ENCODE results near the gene RPS6KA4. TPM values are rescaled to one million over a fixed set of nuclear protein-coding genes. Genes with fewer than 3 reads are reported as not detected.

Gene RPS6KA4
- total RNA-seq, 3 donors from 2014 or later: 43.3 to 49.9 (median 48.1) TPM

GRCh38 chr11:64379817-64380709 is 21.1 kb downstream of the RPS6KA4 start:
- DNase-seq (no peak), ATAC-seq (no peak)
- Mint-ChIP-seq H3K36me3 (ENCODE audit: insufficient read depth) (no peaks in the 10 kb centered on the region), H3K4me1 (ENCODE audit: low read depth) (no peaks in the 10 kb centered on the region), H3K9me3 (no peaks in the 10 kb centered on the region), H3K4me3 (no peak overlapping the region), H3K27me3 (ENCODE audit: low read depth) (no peaks in the 10 kb centered on the region)

- Mint-ChIP-seq H3K4me1 (ENCODE audit: low read depth) (peaks cover 3% of the 10 kb centered on the region), H3K36me3 (ENCODE audit: insufficient read depth) (no peaks in the 10 kb centered on the region), H3K27me3 (ENCODE audit: low read depth) (no peaks in the 10 kb centered on the region), H3K4me3 (no peak overlapping the region), H3K9me3 (no peaks in the 10 kb centered on the region)
- DNase-seq (no peak), ATAC-seq (no peak)
These were observed 22.4 kb downstream of the RPS6KA4 start for GRCh38 chr11:64381350-64381749.

GRCh38 chr11:64382047-64382446 is 23.1 kb downstream of the RPS6KA4 start:
- H3K4me1 Mint-ChIP-seq (ENCODE audit: low read depth): peaks cover 8% of the 10 kb centered on the region
- no peaks in the 10 kb centered on the region for H3K27me3 Mint-ChIP-seq (ENCODE audit: low read depth)
- DNase-seq: no peak
- no peaks in the 10 kb centered on the region for H3K36me3 Mint-ChIP-seq (ENCODE audit: insufficient read depth)
- H3K9me3 Mint-ChIP-seq: no peaks in the 10 kb centered on the region
- ATAC-seq: no peak
- no peak overlapping the region for H3K4me3 Mint-ChIP-seq

GRCh38 chr11:64382586-64382985 is 23.6 kb downstream of the RPS6KA4 start:
- no peaks in the 10 kb centered on the region for H3K9me3 Mint-ChIP-seq
- H3K4me3 Mint-ChIP-seq: no peak overlapping the region
- H3K27me3 Mint-ChIP-seq (ENCODE audit: low read depth): no peaks in the 10 kb centered on the region
- DNase-seq: no peak
- peaks cover 8% of the 10 kb centered on the region for H3K4me1 Mint-ChIP-seq (ENCODE audit: low read depth)
- ATAC-seq: no peak
- H3K36me3 Mint-ChIP-seq (ENCODE audit: insufficient read depth): no peaks in the 10 kb centered on the region

- no peak for ATAC-seq
- no peaks in the 10 kb centered on the region for H3K9me3 Mint-ChIP-seq
- no peak overlapping the region for H3K4me3 Mint-ChIP-seq
- no peaks in the 10 kb centered on the region for H3K36me3 Mint-ChIP-seq (ENCODE audit: insufficient read depth)
- H3K27me3 Mint-ChIP-seq (ENCODE audit: low read depth): no peaks in the 10 kb centered on the region
- peaks cover 8% of the 10 kb centered on the region for H3K4me1 Mint-ChIP-seq (ENCODE audit: low read depth)
- no peak for DNase-seq
These were observed 24.6 kb downstream of the RPS6KA4 start for GRCh38 chr11:64383580-64383979.

GRCh38 chr11:64384028-64384737 is 25.2 kb downstream of the RPS6KA4 start:
- H3K27me3 Mint-ChIP-seq (ENCODE audit: low read depth): no peaks in the 10 kb centered on the region
- no peaks in the 10 kb centered on the region for H3K36me3 Mint-ChIP-seq (ENCODE audit: insufficient read depth)
- ATAC-seq: no peak
- no peak overlapping the region for H3K4me3 Mint-ChIP-seq
- no peak for DNase-seq
- peaks cover 8% of the 10 kb centered on the region for H3K4me1 Mint-ChIP-seq (ENCODE audit: low read depth)
- no peaks in the 10 kb centered on the region for H3K9me3 Mint-ChIP-seq

GRCh38 chr11:64384981-64385944 is 26.3 kb downstream of the RPS6KA4 start:
- Mint-ChIP-seq H3K4me3 (no peak overlapping the region), H3K36me3 (ENCODE audit: insufficient read depth) (no peaks in the 10 kb centered on the region), H3K4me1 (ENCODE audit: low read depth) (peaks cover 10% of the 10 kb centered on the region), H3K27me3 (ENCODE audit: low read depth) (no peaks in the 10 kb centered on the region), H3K9me3 (peaks cover 3% of the 10 kb centered on the region)
- no peak for ATAC-seq
- no peak for DNase-seq

GRCh38 chr11:64385945-64386704 is 27.2 kb downstream of the RPS6KA4 start:
- H3K4me1 Mint-ChIP-seq (ENCODE audit: low read depth): peaks cover 18% of the 10 kb centered on the region
- ATAC-seq (no peak), DNase-seq (no peak)
- no peaks in the 10 kb centered on the region for H3K36me3 Mint-ChIP-seq (ENCODE audit: insufficient read depth)
- peaks cover 6% of the 10 kb centered on the region for H3K9me3 Mint-ChIP-seq
- no peak overlapping the region for H3K4me3 Mint-ChIP-seq
- no peaks in the 10 kb centered on the region for H3K27me3 Mint-ChIP-seq (ENCODE audit: low read depth)

GRCh38 chr11:64387916-64388315 is 29.0 kb downstream of the RPS6KA4 start:
- no peak for DNase-seq
- Mint-ChIP-seq H3K4me3 (no peak overlapping the region), H3K36me3 (ENCODE audit: insufficient read depth) (no peaks in the 10 kb centered on the region), H3K27me3 (ENCODE audit: low read depth) (no peaks in the 10 kb centered on the region), H3K9me3 (peaks cover 6% of the 10 kb centered on the region), H3K4me1 (ENCODE audit: low read depth) (peaks cover 21% of the 10 kb centered on the region)
- no peak for ATAC-seq

GRCh38 chr11:64388894-64389293 is 29.9 kb downstream of the RPS6KA4 start:
- DNase-seq: no peak
- Mint-ChIP-seq H3K4me3 (no peak overlapping the region), H3K4me1 (ENCODE audit: low read depth) (peaks cover 21% of the 10 kb centered on the region), H3K9me3 (peaks cover 6% of the 10 kb centered on the region), H3K27me3 (ENCODE audit: low read depth) (no peaks in the 10 kb centered on the region), H3K36me3 (ENCODE audit: insufficient read depth) (no peaks in the 10 kb centered on the region)
- ATAC-seq: no peak

- Mint-ChIP-seq H3K9me3 (peaks cover 6% of the 10 kb centered on the region), H3K4me1 (ENCODE audit: low read depth) (peaks cover 21% of the 10 kb centered on the region), H3K36me3 (ENCODE audit: insufficient read depth) (no peaks in the 10 kb centered on the region), H3K4me3 (no peak overlapping the region), H3K27me3 (ENCODE audit: low read depth) (no peaks in the 10 kb centered on the region)
- DNase-seq: no peak
- no peak for ATAC-seq
These were observed 30.9 kb downstream of the RPS6KA4 start for GRCh38 chr11:64389851-64390250.

GRCh38 chr11:64390558-64390957 is 31.6 kb downstream of the RPS6KA4 start:
- no peak for ATAC-seq

GRCh38 chr11:64391839-64392238 is 32.9 kb downstream of the RPS6KA4 start:
- H3K27me3 Mint-ChIP-seq (ENCODE audit: low read depth): peaks cover 4% of the 10 kb centered on the region
- peaks cover 6% of the 10 kb centered on the region for H3K9me3 Mint-ChIP-seq
- H3K4me3 Mint-ChIP-seq: no peak overlapping the region
- no peaks in the 10 kb centered on the region for H3K36me3 Mint-ChIP-seq (ENCODE audit: insufficient read depth)
- ATAC-seq: no peak
- no peak for DNase-seq
- H3K4me1 Mint-ChIP-seq (ENCODE audit: low read depth): peaks cover 15% of the 10 kb centered on the region

More at GRCh38 chr11:64390558-64390957, 31.6 kb downstream of the RPS6KA4 start:
- no peak for DNase-seq
- Mint-ChIP-seq H3K36me3 (ENCODE audit: insufficient read depth) (no peaks in the 10 kb centered on the region), H3K27me3 (ENCODE audit: low read depth) (no peaks in the 10 kb centered on the region), H3K4me3 (no peak overlapping the region), H3K9me3 (peaks cover 6% of the 10 kb centered on the region), H3K4me1 (ENCODE audit: low read depth) (peaks cover 21% of the 10 kb centered on the region)

Data from activated T-cell treated with anti-CD3 and anti-CD28 coated beads, Interleukin-2, amount 50 U/mL, for 4 hours (primary cell).